Activated CD4-positive, alpha-beta T cell treated with anti-CD3 and anti-CD28 coated beads, Interleukin-2, amount 10 ng/mL, durations not matched to agents 24 days and 14 days (primary cell): Measurements from ENCODE around the gene B4GALT6. TPM values are rescaled to one million over a fixed set of nuclear protein-coding genes. Genes with fewer than 3 reads are reported as not detected.
"Not testable (repeated sequence)": the region's sequence is repeated elsewhere in the genome, so short reads cannot be mapped to it uniquely, and the experiment has no call there.

Experiments used
- DNase-seq: peaks from one replicate; pipeline ENCODE4 v3.0.0; 2022
- H3K27ac Mint-ChIP-seq: one replicate; pipeline ENCODE4 v1.8.0; 2022; ENCODE audit warnings: mild to moderate bottlenecking, mixed read lengths
- H3K27me3 Mint-ChIP-seq: one replicate; pipeline ENCODE4 v1.8.0; 2022; ENCODE audit warnings: mixed read lengths
- H3K36me3 Mint-ChIP-seq: one replicate; pipeline ENCODE4 v1.8.0; 2022; ENCODE audit warnings: low read depth, mild to moderate bottlenecking, mixed read lengths
- H3K4me1 Mint-ChIP-seq: one replicate; pipeline ENCODE4 v1.8.0; 2021; ENCODE audit warnings: mixed read lengths
- H3K4me3 Mint-ChIP-seq: one replicate; pipeline ENCODE4 v1.8.0; 2022; ENCODE audit warnings: mild to moderate bottlenecking, moderate library complexity, mixed read lengths
- H3K9me3 Mint-ChIP-seq: one replicate; pipeline ENCODE4 v1.8.0; 2021; ENCODE audit warnings: mixed read lengths
- intact Hi-C: fragments of 100-400 bp; cut with micrococcal nuclease; formaldehyde crosslinking; loops from one replicate; pipeline ENCODE4 v1.15.1; 2023
- total RNA-seq: library from RNA; stranded (reverse); gene quantifications from 2 replicates; pipeline ENCODE4 v1.2.3, GENCODE V29; 2022

B4GALT6 gene, protein sequence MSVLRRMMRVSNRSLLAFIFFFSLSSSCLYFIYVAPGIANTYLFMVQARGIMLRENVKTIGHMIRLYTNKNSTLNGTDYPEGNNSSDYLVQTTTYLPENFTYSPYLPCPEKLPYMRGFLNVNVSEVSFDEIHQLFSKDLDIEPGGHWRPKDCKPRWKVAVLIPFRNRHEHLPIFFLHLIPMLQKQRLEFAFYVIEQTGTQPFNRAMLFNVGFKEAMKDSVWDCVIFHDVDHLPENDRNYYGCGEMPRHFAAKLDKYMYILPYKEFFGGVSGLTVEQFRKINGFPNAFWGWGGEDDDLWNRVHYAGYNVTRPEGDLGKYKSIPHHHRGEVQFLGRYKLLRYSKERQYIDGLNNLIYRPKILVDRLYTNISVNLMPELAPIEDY
- 2.4 and 2.8 TPM in 2 replicates for total RNA-seq

DNA sequence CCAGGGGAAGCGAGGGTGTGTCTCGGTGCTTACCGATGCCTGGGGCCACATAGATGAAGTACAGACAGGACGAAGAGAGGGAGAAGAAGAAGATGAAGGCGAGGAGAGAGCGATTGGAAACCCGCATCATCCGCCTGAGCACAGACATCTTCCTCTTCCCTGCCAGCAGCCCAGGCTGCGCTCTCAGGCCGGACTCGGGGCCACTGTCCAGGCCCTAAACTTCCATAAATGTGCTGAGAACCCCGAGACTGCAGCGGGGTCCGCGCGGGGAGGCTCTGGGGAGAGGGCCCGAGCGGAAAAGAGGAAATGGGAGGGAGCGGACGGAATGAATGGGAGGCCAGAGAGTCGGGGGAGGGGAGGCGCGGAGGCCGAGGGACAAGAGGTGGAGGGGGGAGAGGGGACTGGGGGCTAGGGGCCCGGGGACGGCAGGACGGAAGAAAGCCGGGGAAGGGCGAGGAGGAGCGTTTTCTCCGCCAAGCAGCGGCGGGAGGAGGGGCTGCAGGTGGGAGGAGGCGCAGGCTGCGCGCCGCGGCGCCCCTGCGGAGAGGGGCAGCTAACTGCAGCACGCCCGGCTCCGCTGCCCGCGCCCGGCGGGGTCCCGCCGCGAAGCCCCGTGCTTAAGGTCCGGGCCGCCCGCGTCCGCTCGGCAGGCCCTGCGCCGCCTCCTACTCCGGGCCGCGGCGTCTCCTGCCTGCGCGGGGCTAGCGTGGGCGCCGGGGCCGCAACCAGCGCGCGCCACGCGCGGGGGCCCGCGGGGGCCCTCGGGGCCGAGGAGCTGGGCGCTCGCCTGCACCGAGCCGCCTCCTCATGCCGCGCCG, at the start of gene B4GALT6:
TSS of gene B4GALT6 (minus strand) at position 303 of the 818 bp plus-strand sequence. CDS start at position 148, 155 bp downstream.
- no peaks in the 10 kb centered on the region for H3K9me3 Mint-ChIP-seq
- H3K36me3 Mint-ChIP-seq: no peaks in the 10 kb centered on the region
- peak within 1 kb of the TSS; percentile 82 for H3K27ac Mint-ChIP-seq
- H3K27me3 Mint-ChIP-seq: peaks cover 56% of the 10 kb centered on the region
- H3K4me1 Mint-ChIP-seq: peaks cover 12% of the 10 kb centered on the region
- intact Hi-C loops: loop anchor here (1.0 to 10.0 kb wide), 3 partner anchors 26 to 259 kb away; partner anchors contain the start of gene TRAPPC8
- peak; percentile 69 for DNase-seq
- H3K4me3 Mint-ChIP-seq: peak within 1 kb of the TSS; percentile 89

DNA sequence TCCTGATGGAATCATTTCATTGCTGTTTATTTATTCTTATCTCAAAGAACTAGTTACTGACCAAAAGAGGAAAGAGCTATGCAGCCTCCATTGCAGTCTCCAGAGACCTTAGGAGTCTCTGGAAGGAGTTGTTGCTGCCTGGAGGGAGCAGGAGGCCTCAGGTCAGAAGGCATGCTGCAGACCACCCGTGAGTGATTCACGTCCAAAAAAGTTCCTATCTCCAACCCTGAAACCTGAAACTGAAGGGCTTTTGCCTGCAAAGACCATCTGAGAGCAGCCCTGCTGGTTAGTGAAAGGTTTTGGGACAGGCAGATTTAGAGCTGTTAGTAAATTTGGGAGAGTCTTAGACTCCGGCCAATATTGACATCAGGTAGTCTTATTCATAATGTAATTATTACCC, 47.2 kb upstream of the B4GALT6 start:
- no peak overlapping the region for H3K27ac Mint-ChIP-seq
- no peaks in the 10 kb centered on the region for H3K9me3 Mint-ChIP-seq
- H3K4me3 Mint-ChIP-seq: no peak overlapping the region
- DNase-seq: no peak
- peaks cover 19% of the 10 kb centered on the region for H3K27me3 Mint-ChIP-seq
- intact Hi-C loops: no loop called here
- H3K4me1 Mint-ChIP-seq: no peaks in the 10 kb centered on the region
- H3K36me3 Mint-ChIP-seq: no peaks in the 10 kb centered on the region

DNA sequence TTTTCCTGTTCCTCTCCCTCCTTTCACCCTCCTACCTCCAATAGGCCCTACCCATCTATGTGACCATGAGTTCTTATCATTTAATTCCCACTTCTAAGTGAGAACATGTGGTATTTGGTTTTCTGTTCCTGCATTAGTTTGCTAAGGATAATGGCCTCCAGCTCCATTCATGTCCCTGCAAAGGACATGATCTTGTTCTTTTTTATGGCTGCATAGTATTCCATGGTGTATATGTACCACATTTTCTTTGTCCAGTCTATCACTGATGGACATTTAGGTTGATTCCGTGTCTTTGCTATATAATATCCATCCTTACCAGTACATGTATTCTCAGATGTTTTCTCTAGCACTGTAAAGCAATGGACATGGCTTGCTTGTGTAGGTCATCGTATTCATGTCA, 44.8 kb upstream of the B4GALT6 start:
- H3K27ac Mint-ChIP-seq, H3K36me3 Mint-ChIP-seq, H3K4me1 Mint-ChIP-seq, H3K9me3 Mint-ChIP-seq, intact Hi-C loops, H3K4me3 Mint-ChIP-seq, DNase-seq: not testable (repeated sequence)
- H3K27me3 Mint-ChIP-seq: peaks cover 28% of the 10 kb centered on the region

DNA sequence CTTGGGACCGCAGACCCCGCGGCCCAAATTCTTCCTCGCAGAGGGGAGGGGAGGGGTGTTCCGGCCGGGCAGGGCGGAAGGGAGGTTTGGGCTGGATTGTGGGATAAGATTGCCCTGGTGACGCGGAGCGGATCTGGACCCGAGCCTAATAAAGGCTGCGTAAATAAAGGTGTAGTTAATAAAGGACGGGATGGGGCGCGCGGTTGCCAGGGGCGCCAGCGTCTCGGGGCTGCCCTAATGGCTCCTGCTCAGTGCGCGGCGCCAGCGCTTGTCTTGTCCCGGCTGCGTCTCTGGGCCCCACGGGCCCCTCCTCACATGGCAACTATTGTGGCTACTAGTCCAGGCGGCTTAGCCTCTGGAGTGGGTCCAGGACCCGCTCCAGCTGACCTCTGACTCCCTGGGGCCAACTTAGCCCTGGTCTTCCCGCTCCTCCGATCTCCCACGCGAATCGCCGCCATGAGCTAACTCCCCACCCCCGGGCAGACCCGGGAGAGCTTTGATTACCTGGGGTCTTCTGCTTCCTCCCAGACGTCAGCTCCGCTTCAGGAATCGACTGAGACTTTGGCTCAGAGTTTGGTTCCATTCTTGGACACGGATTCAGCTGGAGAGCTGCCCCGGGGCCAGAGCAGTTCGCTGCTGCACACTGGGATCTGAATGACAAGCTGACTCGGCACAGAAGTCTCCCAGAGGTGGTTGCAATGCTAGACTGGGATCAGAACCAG, 39.8 kb upstream of the B4GALT6 start:
- peak; percentile 53 for DNase-seq
- Mint-ChIP-seq H3K36me3 (no peaks in the 10 kb centered on the region), H3K4me1 (peaks cover 9% of the 10 kb centered on the region), H3K4me3 (peak overlapping the region; percentile 77), H3K27me3 (peaks cover 30% of the 10 kb centered on the region), H3K27ac (no peak overlapping the region), H3K9me3 (no peaks in the 10 kb centered on the region)
- intact Hi-C loops: loop anchor here (5.0 kb wide), 1 partner anchor 112 kb away; no protein-coding TSS in a partner anchor

DNA sequence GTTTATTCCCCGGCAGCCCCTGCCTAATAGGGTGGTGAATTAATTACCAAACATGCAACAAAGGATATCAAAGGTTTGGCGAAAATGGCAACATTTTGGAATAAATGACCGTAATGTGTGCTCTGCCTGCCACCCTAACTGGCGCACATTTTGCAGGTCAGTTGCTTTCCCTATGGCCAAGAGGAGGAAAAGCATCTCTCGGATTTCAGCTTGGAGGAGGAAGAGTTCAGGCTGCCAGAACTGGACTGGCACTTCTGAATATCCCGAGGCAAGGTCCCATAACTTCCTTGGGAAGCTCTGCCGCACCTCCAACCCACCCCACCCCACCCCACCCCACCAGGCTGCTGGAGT, 39.2 kb upstream of the B4GALT6 start:
- Mint-ChIP-seq H3K4me1 (peaks cover 9% of the 10 kb centered on the region), H3K27me3 (peaks cover 30% of the 10 kb centered on the region), H3K36me3 (no peaks in the 10 kb centered on the region), H3K27ac (no peak overlapping the region), H3K9me3 (no peaks in the 10 kb centered on the region), H3K4me3 (no peak overlapping the region)
- DNase-seq: no peak
- intact Hi-C loops: loop anchor here (5.0 kb wide), 1 partner anchor 111 kb away; no protein-coding TSS in a partner anchor

DNA sequence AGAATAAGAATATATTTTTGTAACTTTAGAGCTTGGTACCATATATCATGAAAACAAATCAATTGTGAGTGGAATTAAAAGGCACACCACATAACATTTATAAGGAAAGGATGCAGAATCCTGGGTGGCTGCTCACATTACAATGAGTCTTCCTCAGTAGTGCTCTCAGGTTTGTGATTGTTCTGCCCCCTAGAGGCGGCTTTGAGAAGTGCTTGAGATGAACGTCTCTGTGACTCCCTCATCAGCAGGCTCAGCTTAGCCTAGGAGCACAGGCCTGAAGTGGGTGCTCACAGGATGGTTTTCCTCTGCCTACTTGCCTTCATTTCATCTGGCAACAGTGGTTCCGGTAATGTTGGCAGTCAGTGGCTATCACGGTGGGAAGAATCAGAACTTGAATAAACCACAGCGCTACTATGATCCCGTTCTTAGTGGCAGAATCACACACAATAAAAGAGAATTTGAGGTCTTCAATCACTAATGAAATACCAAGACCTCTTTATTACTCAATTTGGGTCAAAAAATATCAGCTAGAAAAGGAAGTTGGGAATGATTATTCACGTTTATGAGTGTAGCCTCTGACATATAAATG, 38.1 kb upstream of the B4GALT6 start:
- no peaks in the 10 kb centered on the region for H3K36me3 Mint-ChIP-seq
- H3K4me3 Mint-ChIP-seq: no peak overlapping the region
- no peak overlapping the region for H3K27ac Mint-ChIP-seq
- no peaks in the 10 kb centered on the region for H3K9me3 Mint-ChIP-seq
- DNase-seq: peak; percentile 92
- intact Hi-C loops: loop anchor here (1.0 to 5.0 kb wide), 2 partner anchors 110 to 166 kb away; no protein-coding TSS in a partner anchor
- peaks cover 9% of the 10 kb centered on the region for H3K4me1 Mint-ChIP-seq
- peaks cover 30% of the 10 kb centered on the region for H3K27me3 Mint-ChIP-seq

DNA sequence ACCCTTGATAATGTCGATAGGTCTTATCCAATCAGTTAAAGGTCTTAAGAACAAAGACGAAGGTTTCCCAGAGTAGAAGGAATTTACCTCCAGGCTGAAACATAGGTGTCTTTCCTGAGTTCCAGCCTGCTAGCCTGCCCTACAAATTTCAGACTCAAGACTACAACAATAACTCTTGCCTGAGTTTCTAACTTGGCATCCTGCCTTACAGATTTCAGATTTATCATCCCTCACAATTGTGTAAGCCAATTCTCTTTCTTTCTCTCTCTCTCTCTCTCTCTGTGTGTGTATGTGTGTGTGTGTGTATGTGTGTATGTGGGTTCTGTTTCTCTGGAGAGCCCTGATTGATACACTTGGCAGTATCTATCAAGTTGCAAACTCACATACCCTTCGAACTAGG, 37.2 kb upstream of the B4GALT6 start:
- H3K4me3 Mint-ChIP-seq: no peak overlapping the region
- H3K36me3 Mint-ChIP-seq: no peaks in the 10 kb centered on the region
- peaks cover 9% of the 10 kb centered on the region for H3K4me1 Mint-ChIP-seq
- H3K27ac Mint-ChIP-seq: no peak overlapping the region
- peaks cover 30% of the 10 kb centered on the region for H3K27me3 Mint-ChIP-seq
- intact Hi-C loops: loop anchor here (5.0 kb wide), 1 partner anchor 109 kb away; no protein-coding TSS in a partner anchor
- no peaks in the 10 kb centered on the region for H3K9me3 Mint-ChIP-seq
- DNase-seq: no peak

DNA sequence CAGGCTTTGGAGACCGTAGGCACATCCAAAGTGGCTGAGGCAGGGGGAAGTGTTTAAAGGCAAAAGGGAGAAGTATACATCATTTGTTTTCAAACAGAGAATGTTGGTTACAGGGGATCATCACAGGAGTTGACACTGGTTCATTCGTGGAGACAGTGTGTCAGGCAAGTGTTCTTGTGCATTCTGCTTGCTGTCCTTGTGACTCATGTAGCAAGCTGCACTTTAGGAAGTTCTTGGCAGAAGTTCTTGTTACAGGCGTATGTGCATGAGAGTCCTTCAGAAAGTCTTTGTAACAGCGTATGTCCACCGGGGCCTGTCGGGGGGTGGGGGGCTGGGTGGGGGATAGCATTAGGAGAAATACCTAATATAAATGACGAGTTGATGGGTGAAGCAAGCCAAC, 36.5 kb upstream of the B4GALT6 start:
- H3K27me3 Mint-ChIP-seq: peaks cover 28% of the 10 kb centered on the region
- no peak overlapping the region for H3K27ac Mint-ChIP-seq
- H3K4me3 Mint-ChIP-seq: no peak overlapping the region
- H3K9me3 Mint-ChIP-seq: no peaks in the 10 kb centered on the region
- no peaks in the 10 kb centered on the region for H3K36me3 Mint-ChIP-seq
- intact Hi-C loops: loop anchor here (5.0 kb wide), 1 partner anchor 109 kb away; no protein-coding TSS in a partner anchor
- no peak for DNase-seq
- H3K4me1 Mint-ChIP-seq: peaks cover 9% of the 10 kb centered on the region

DNA sequence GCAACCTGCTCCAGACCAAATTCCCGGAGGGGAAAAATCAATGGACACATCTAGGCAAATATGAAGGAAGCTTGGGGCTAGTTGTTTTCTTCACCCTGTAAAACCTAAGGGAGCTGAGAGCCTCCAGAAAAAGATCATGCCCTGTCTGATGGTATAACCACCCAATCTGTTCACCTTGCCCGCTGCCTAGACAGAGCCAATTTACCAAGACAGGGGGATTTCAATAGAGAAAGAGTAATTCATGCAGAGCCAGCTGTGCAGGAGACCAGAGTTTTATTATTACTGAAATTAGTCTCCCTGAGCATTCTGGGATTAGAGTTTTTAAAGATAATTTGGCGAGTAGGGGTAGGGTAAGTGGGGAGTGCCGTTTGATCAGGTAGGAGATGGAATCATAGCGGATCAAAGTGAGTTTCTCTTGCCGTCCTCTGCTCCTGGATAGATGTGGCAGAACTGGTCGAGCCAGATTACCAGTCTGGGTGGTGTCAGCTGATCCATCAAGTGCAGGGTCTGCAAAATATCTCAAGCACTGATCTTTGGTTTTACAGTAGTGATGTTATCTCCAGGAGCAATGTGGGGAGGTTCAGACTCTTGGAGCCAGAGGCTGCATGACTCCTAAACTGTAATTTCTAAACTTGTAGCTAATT, 35.1 kb upstream of the B4GALT6 start:
- Mint-ChIP-seq H3K27ac (no peak overlapping the region), H3K4me1 (peaks cover 7% of the 10 kb centered on the region), H3K27me3 (peaks cover 19% of the 10 kb centered on the region), H3K4me3 (no peak overlapping the region), H3K9me3 (no peaks in the 10 kb centered on the region), H3K36me3 (no peaks in the 10 kb centered on the region)
- no peak for DNase-seq
- intact Hi-C loops: loop anchor here (5.0 kb wide), 1 partner anchor 107 kb away; no protein-coding TSS in a partner anchor

DNA sequence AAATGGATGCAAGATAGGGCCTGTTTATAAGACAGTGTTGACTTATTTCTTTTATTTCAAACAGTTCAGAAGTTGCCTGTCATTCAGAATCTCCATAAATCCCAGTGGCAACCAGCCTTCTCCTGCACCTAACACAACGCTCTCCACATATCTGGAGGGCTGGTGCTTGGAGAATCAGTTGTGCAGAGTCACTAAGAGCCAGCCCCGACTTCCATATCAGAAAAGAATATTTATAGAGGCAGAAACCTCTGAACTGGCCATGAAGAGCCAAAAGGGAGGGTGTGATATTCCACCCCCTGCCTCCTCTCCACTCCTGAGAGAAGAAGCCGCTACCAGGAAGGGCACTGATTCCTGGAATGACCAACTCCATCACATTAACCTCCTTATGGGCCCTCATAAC, 34.0 kb upstream of the B4GALT6 start:
- DNase-seq: no peak
- Mint-ChIP-seq H3K36me3 (no peaks in the 10 kb centered on the region), H3K27me3 (peaks cover 9% of the 10 kb centered on the region), H3K4me1 (peaks cover 2% of the 10 kb centered on the region), H3K27ac (no peak overlapping the region), H3K9me3 (no peaks in the 10 kb centered on the region), H3K4me3 (no peak overlapping the region)
- intact Hi-C loops: no loop called here

DNA sequence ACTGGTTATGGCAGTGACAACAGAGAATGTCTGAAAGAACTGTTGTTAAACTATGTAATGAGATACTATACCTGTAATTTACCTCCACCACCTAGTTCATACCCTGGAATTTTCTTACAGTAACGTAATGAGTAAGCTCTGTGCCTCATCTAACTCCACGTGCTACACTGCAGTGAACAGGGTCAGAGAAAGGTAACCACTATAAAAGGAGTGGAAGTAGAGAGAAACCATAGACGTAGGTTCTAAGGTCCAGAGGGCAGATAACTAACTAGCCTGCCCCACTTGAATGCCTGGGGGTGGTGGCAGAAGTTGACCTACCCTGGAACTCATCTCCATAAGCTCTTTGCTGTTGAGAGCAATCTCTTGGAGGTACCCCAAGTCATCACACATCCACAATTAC, 32.0 kb upstream of the B4GALT6 start:
- intact Hi-C loops: no loop called here

DNA sequence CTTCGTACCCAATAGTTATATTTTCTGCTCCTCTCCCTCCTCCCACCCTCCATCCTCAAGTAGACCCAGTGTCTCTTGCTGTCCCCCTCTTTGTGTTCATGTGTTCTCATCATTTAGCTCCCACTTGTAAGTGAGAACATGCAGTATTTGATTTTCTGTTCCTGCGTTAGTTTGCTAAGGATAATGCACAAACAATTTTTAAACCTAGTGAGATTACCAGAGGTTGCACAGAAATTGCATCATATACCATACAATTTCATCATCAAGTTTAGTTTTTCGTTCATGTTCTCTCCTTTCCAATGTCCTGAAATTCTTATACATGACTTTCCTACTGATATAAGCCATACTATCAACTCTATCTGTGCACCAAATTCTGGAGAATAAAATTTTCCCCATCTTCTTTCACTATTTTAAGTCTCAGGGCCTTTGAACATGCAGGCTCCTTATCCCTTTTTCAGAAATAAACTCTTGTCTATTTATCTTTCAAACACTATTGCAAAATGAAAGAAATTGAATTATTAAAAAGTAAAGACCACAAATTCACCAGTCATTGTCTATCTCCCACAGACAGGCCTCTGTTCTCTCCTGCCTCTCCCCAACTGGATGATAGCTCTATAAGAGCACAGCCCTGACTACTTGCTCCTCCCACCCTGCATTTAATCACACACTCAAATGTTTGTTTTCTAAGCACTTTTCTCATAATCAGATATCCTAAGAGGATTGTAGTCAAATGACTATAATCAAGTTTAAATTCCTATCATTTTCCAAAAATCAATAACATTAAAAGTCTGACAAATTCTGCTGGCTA, 27.2 kb upstream of the B4GALT6 start:
- H3K36me3 Mint-ChIP-seq: no peaks in the 10 kb centered on the region
- intact Hi-C loops: no loop called here
- H3K4me3 Mint-ChIP-seq: no peak overlapping the region
- H3K9me3 Mint-ChIP-seq: no peaks in the 10 kb centered on the region
- DNase-seq: no peak
- no peak overlapping the region for H3K27ac Mint-ChIP-seq
- no peaks in the 10 kb centered on the region for H3K27me3 Mint-ChIP-seq
- H3K4me1 Mint-ChIP-seq: no peaks in the 10 kb centered on the region

More for the DNA sequence above, 32.0 kb upstream of the B4GALT6 start:
- Mint-ChIP-seq H3K36me3 (no peaks in the 10 kb centered on the region), H3K27me3 (no peaks in the 10 kb centered on the region), H3K4me1 (no peaks in the 10 kb centered on the region), H3K9me3 (no peaks in the 10 kb centered on the region), H3K4me3 (no peak overlapping the region), H3K27ac (no peak overlapping the region)
- DNase-seq: no peak
